ENCODE results near the gene TMEM139.
"Not testable (repeated sequence)": the region's sequence is repeated elsewhere in the genome, so short reads cannot be mapped to it uniquely, and the experiment has no call there.

The TMEM139 gene

GRCh38 chr7:143289421-143289820, 4.7 kb downstream of the TMEM139 start:
- DNase-seq (ENCODE audit: low spot score): no peak

DNA sequence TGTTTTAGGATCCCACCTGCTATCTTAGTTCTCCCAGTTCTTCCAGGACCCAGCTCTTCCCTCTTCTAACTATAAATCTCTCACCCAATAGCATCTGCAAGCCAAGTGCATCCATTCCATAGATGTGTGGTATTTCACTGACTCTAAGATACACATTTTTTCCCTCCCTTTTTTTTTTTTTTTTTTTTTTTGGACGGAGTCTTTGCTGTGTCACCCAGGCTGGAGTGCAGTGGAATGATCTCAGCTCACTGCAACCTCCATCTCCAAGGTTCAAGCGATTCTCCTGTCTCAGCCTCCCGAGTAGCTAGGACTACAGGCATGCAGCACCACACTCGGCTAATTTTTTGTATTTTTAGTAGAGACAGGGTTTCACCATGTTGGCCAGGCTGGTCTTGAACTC, 5.1 kb downstream of the TMEM139 start:
- not testable (repeated sequence) for DNase-seq (ENCODE audit: low spot score)

- no peak for DNase-seq (ENCODE audit: low spot score)
These were observed 5.5 kb downstream of the TMEM139 start for GRCh38 chr7:143290293-143290692.

DNA sequence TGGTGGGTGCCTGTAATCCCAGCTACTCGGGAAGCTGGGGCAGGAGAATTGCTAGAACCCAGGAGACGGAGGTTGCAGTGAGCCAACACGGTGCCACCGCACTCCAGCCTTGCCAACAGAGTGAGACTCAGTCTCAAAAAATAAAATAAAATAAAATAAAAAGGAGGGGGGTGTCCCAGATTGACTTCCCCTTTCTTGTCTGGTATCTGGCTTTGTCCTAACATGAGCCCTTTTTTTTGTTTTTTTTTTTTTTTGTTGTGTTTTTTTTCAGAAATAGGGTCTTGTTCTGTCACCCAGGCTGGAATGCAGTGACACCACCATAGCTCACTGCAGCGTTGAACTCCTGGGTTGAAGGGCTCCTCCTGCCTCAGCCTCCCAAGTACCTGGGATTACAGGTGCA, 8.1 kb downstream of the TMEM139 start:
- DNase-seq (ENCODE audit: low spot score): no peak

GRCh38 chr7:143295870-143296269, 11.1 kb downstream of the TMEM139 start:
- DNase-seq (ENCODE audit: low spot score): peak; percentile 29

GRCh38 chr7:143296686-143297085, 11.9 kb downstream of the TMEM139 start:
- DNase-seq (ENCODE audit: low spot score): no peak

GRCh38 chr7:143299346-143299745, 14.6 kb downstream of the TMEM139 start:
- no peak for DNase-seq (ENCODE audit: low spot score)

DNA sequence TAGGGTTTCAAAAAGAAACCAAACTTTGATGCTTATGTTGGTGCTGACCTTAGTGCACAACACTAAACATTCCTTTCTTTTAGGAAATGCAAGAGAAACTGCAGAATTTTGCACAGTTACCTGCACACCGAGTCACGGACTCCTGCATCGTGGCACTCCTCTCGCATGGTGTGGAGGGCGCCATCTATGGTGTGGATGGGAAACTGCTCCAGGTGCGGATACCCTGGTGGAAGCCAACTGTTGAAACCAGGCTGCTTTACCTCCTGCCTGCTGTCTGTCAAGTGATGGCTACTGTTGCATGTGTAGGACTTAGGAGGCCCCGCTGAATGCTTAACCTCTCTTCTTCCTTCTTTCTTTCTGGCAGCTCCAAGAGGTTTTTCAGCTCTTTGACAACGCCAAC, 15.1 kb downstream of the TMEM139 start:
- peak; percentile 77 for DNase-seq (ENCODE audit: low spot score)

GRCh38 chr7:143300959-143301935, 16.5 kb downstream of the TMEM139 start:
- no peak for DNase-seq (ENCODE audit: low spot score)

DNA sequence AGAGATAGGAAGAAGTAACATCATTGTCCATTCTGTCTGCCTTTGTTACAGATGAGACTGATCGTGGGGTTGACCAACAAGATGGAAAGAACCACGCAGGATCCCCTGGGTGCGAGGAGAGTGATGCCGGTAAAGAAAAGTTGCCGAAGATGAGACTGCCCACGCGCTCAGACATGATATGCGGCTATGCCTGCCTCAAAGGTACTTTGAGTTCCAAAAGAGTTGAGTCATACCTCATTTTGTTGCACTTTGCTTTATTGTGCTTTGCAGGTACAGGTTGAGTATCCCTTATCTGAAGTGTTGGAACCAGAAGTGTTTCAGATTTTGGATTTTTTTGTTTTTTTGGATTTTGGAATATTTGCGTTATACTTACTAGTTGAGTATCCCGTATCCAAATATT, 19.0 kb downstream of the TMEM139 start:
- DNase-seq (ENCODE audit: low spot score): no peak

- no peak for DNase-seq (ENCODE audit: low spot score)
These were observed 20.2 kb downstream of the TMEM139 start for GRCh38 chr7:143304938-143305337.

- peak; percentile 75 for DNase-seq (ENCODE audit: low spot score)
These were observed 20.8 kb downstream of the TMEM139 start for GRCh38 chr7:143305423-143306070.

DNA sequence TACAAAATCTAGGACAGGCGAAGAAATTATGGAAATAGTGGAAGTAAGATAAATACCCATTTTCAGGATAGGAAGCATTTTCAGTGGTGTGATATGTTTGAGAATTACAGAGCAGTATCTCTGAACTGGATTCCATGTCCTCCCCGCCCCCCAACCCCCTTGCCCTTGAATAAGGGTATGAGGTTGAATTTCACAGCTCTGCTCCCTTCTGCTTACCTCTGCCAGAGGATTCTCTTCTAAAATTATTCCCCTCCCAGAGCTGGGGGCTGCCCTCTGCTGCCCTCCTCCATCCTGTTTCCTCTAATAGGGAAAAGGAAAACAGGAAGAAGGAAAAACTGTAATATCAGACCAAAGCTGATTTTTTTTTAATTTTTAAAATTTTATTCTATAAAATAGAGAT, 23.9 kb downstream of the TMEM139 start:
- DNase-seq (ENCODE audit: low spot score): no peak

DNA sequence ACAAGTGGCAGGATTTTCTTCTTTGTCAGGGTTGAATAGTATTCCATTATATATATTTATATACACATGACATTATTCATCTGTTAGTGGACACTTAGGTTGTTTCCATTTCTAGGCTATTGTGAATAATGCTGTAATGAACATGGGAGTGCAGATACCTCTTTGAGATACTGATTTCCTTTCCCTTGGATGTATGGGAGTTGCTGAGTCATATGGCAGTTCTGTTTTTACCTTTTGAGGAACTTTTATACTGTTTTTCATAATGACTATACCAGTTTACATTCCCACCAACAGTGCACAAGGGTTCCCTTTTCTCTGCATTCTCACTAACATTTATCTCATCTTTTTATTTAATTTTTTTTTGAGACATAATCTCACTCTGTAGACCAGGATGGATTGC, 29.4 kb downstream of the TMEM139 start:
- no peak for DNase-seq (ENCODE audit: low spot score)

DNA sequence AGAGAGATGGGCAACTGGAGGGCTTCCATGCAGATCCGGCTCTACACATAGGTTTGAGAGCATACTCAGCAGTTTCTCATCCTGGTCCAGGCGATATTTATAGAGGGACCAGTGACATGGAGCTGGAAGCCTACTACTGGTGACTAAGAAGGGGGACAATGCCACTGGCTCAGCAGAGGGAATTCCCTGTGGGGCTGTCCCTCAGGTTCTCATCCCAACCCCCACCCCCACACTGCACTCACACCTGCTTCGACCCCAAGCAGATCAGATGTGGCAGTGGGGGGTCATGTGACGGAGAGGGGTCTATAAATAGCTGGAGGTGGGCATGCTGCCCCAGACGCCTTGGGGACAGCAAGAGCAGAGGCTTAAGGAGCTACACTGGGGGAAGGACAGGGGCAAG, 31.0 kb downstream of the TMEM139 start, which contains the start of gene CLCN1:
Gene CLCN1, plus strand, starts transcription at position 336 of the 400 bp plus-strand sequence. CDS start 102 bp downstream, outside the sequence.
- no peak for DNase-seq (ENCODE audit: low spot score)

DNA sequence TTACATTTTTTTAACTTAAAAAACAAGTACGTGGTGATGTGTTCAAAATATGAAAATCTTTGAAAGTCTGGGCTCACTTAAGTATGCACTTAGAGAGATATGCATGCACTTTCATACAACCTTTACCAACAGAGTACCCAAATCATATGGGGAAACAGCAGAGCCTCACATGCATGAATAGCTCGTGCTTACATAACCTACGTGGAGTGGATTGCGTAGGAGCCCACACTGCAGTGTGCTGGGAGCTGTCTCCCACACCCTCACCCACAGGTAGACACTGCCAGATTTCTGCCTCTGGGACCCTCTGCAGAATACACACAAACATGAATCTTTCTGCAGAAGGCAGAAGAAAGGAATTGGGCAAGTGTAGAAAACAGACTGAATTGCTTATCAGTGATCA, 31.7 kb downstream of the TMEM139 start:
- no peak for DNase-seq (ENCODE audit: low spot score)

- no peak for DNase-seq (ENCODE audit: low spot score)
These were observed 33.9 kb downstream of the TMEM139 start for GRCh38 chr7:143318661-143319060.

GRCh38 chr7:143320620-143321019, 35.9 kb downstream of the TMEM139 start:
- DNase-seq (ENCODE audit: low spot score): no peak

- DNase-seq (ENCODE audit: low spot score): no peak
These were observed 36.5 kb downstream of the TMEM139 start for GRCh38 chr7:143321242-143321641.

DNA sequence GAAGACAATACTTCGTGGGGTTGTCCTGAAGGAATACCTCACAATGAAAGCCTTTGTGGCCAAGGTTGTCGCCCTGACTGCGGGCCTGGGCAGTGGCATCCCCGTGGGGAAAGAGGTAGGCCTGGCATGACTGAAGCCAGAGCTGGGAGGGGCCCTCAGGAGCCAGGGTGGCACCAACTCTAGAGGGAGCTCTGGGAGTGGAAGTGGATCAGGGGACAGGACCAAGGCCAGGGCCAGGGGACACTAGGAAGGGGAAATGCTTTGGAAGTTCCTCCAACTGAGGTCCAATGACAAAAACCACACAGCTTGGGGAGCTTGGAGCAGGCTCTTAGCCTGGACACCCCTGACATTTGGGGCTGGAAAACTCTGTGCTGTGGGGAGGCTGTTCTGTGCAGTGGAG, 37.0 kb downstream of the TMEM139 start:
- DNase-seq (ENCODE audit: low spot score): no peak

- DNase-seq (ENCODE audit: low spot score): no peak
These were observed 38.2 kb downstream of the TMEM139 start for GRCh38 chr7:143322760-143323633.

DNA sequence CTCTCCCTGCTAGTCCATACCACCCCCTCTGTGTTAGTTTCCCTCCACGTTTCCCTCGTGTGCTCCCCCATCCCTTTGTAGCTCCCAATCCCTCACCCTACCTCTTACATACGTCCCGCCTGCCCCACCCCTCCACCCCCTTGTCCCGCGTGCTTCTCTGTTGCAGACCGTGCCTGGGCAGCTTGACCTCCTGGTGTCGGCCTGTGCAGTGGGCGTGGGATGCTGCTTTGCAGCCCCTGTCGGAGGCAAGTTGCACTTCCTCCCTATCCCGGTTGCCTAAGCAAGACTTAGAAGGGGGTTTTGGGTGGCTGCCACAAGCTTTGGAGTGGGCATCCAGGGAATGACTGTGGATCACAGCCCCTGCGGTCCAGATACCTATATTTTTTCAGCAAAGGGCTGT, 38.9 kb downstream of the TMEM139 start:
- no peak for DNase-seq (ENCODE audit: low spot score)
